A549 (cell line): ENCODE measurements around the gene CCNE1.

Source experiments
- CEBPB ChIP-seq, 2 experiments: fragments of >200 bp in 1 of 2; sonication (Bioruptor Twin) in 1 of 2; formaldehyde crosslinking in 1 of 2; IDR thresholded peaks; 2 replicates each; pipeline ENCODE4 v1.6.1; 2012 to 2016
- EP300 ChIP-seq, 2 experiments: fragments of >200 bp; sonication (Bioruptor Twin); formaldehyde crosslinking; IDR thresholded peaks; 2 replicates in 1 of 2; 3 replicates in 1 of 2; pipeline ENCODE4 v1.6.1; 2016 to 2017
- JUNB ChIP-seq: fragments of >200 bp; sonication (Bioruptor Twin); formaldehyde crosslinking; IDR thresholded peaks from 2 replicates; pipeline ENCODE4 v1.6.1; 2016
- MAFK ChIP-seq: fragments of 450-650 bp; IDR thresholded peaks from 2 replicates; pipeline ENCODE4 v1.6.1; 2014; ENCODE audit not compliant: partially characterized antibody
- POLR2A ChIP-seq: IDR thresholded peaks from 2 replicates; pipeline ENCODE4 v1.6.1; 2012; ENCODE audit warnings: mild to moderate bottlenecking, low read length
- REST ChIP-seq: fragments of 200-600 bp; sonication (generic); IDR thresholded peaks from 2 replicates; pipeline ENCODE4 v1.6.1; 2016; ENCODE audit warnings: antibody characterized with exemption, mild to moderate bottlenecking, moderate library complexity
- RNF2 ChIP-seq: fragments of 200-600 bp; sonication (generic); IDR thresholded peaks from 2 replicates; pipeline ENCODE4 v1.6.1; 2016; ENCODE audit warnings: low read depth, mild to moderate bottlenecking, antibody characterized with exemption, moderate library complexity, borderline replicate concordance
- SMC3 ChIP-seq: fragments of >200 bp; sonication (Bioruptor Twin); formaldehyde crosslinking; IDR thresholded peaks from 3 replicates; pipeline ENCODE4 v1.6.1; 2018; ENCODE audit warnings: inconsistent platforms
- TF ChIP-seq, protein P1 (sequence below): fragments of >200 bp; sonication (Bioruptor Twin); formaldehyde crosslinking; IDR thresholded peaks from 3 replicates; pipeline ENCODE4 v1.5.1; 2016

DNA sequence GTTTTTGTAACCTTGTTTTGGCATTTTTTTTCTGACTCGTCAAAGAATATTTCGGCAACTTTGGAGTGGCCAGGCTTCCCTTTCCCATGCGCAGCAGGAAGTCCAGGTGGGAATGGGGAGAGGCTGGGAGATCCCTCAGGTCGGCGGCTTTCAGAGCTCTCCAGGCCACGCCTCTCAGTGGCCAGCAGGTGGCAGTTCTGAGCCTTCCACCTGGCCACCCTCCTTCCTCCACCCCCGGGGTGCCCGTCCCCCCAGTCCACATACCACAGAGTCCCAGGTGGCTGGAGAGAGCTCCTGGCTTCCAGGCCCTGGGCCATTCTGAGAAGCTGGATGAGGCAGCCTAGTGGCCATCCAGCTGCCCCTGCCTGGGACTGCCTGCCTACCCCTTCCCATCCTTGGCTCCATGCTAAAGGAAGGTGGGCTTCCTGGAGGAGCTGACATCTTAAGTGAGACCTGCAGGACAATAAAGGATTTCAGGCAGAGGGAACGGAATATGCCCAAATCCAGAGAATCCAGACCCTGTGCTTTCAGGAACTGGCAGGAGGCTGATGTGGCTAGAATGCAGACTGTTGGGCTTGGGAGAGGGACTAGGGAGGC, 46.3 kb downstream of the CCNE1 start:
- TF ChIP-seq EP300 (IDR thresholded peaks at IDR 0.05) (no peak), CEBPB (IDR thresholded peaks at IDR 0.05) (no peak), RNF2 (no peak), SMC3 (peak; percentile 76), POLR2A (no peak), REST (no peak), MAFK (no peak), JUNB (no peak)
- TF ChIP-seq, protein P1, sequence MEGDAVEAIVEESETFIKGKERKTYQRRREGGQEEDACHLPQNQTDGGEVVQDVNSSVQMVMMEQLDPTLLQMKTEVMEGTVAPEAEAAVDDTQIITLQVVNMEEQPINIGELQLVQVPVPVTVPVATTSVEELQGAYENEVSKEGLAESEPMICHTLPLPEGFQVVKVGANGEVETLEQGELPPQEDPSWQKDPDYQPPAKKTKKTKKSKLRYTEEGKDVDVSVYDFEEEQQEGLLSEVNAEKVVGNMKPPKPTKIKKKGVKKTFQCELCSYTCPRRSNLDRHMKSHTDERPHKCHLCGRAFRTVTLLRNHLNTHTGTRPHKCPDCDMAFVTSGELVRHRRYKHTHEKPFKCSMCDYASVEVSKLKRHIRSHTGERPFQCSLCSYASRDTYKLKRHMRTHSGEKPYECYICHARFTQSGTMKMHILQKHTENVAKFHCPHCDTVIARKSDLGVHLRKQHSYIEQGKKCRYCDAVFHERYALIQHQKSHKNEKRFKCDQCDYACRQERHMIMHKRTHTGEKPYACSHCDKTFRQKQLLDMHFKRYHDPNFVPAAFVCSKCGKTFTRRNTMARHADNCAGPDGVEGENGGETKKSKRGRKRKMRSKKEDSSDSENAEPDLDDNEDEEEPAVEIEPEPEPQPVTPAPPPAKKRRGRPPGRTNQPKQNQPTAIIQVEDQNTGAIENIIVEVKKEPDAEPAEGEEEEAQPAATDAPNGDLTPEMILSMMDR, result peak; percentile 68
